BLaER1 (cell line): ENCODE measurements around the gene PI4KA.
"Not testable (repeated sequence)": the region's sequence is repeated elsewhere in the genome, so short reads cannot be mapped to it uniquely, and the experiment has no call there.

Source experiments
- H3K27ac ChIP-seq: shearing (Covaris generic); formaldehyde crosslinking; 2 replicates; pipeline ENCODE4 v1.8.1; 2022
- H3K27me3 ChIP-seq: shearing (Covaris generic); formaldehyde crosslinking; 2 replicates; pipeline ENCODE4 v1.8.1; 2022
- H3K36me3 ChIP-seq: shearing (Covaris generic); formaldehyde crosslinking; 2 replicates; pipeline ENCODE4 v1.8.1; 2022
- H3K4me1 ChIP-seq: shearing (Covaris generic); formaldehyde crosslinking; 2 replicates; pipeline ENCODE4 v1.8.1; 2022
- H3K4me2 ChIP-seq: shearing (Covaris generic); formaldehyde crosslinking; 2 replicates; pipeline ENCODE4 v1.8.1; 2022
- H3K4me3 ChIP-seq: shearing (Covaris generic); formaldehyde crosslinking; 2 replicates; pipeline ENCODE4 v1.8.1; 2022
- H3K9ac ChIP-seq: shearing (Covaris generic); formaldehyde crosslinking; 2 replicates; pipeline ENCODE4 v1.8.1; 2022
- H3K9me3 ChIP-seq: shearing (Covaris generic); formaldehyde crosslinking; 2 replicates; pipeline ENCODE4 v1.8.1; 2022
- H4K20me1 ChIP-seq: shearing (Covaris generic); formaldehyde crosslinking; 2 replicates; pipeline ENCODE4 v1.8.1; 2022
- Cebpa-rat ChIP-seq: shearing (Covaris generic); IDR thresholded peaks from 2 replicates; pipeline ENCODE4 v1.8.1; 2022

The PI4KA gene

DNA sequence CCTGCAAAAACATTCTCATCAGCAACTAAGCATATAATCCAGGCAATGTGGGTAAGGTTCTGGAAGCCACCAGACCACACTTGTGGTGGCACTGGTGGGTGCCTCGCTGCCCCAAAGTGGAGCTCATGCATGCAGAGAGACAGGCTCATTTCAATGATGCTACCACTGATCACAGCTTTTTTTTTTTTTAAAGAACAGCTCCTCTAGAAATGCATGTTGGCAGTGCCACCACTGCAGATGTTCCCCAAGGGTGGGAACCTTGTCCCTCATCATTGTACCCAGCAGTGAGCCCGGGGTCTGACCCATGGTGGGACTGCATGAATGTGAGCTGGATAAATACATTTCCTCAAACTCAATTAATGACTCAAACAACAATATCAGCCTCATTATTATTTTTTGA, 115.8 kb downstream of the PI4KA start:
- no peaks in the 10 kb centered on the region for H3K27me3 ChIP-seq
- H3K4me2 ChIP-seq, result no peak overlapping the region
- H3K36me3 ChIP-seq, result peaks cover 80% of the 10 kb centered on the region
- no peak overlapping the region for H3K4me3 ChIP-seq
- H3K4me1 ChIP-seq, result peaks cover 10% of the 10 kb centered on the region
- no peaks in the 10 kb centered on the region for H3K9me3 ChIP-seq
- TF ChIP-seq Cebpa-rat, result no peak
- H3K27ac ChIP-seq, result no peak overlapping the region
- no peaks in the 10 kb centered on the region for H4K20me1 ChIP-seq
- H3K9ac ChIP-seq, result no peak overlapping the region

GRCh38 chr22:20741634-20742581, 116.7 kb downstream of the PI4KA start:
- no peak overlapping the region for H3K27ac ChIP-seq
- H3K4me2 ChIP-seq, result no peak overlapping the region
- no peak overlapping the region for H3K9ac ChIP-seq
- H3K4me1 ChIP-seq, result peaks cover 15% of the 10 kb centered on the region
- no peaks in the 10 kb centered on the region for H3K27me3 ChIP-seq
- no peaks in the 10 kb centered on the region for H3K9me3 ChIP-seq
- peaks cover 73% of the 10 kb centered on the region for H3K36me3 ChIP-seq
- no peaks in the 10 kb centered on the region for H4K20me1 ChIP-seq
- no peak overlapping the region for H3K4me3 ChIP-seq
- no peak for TF ChIP-seq Cebpa-rat

DNA sequence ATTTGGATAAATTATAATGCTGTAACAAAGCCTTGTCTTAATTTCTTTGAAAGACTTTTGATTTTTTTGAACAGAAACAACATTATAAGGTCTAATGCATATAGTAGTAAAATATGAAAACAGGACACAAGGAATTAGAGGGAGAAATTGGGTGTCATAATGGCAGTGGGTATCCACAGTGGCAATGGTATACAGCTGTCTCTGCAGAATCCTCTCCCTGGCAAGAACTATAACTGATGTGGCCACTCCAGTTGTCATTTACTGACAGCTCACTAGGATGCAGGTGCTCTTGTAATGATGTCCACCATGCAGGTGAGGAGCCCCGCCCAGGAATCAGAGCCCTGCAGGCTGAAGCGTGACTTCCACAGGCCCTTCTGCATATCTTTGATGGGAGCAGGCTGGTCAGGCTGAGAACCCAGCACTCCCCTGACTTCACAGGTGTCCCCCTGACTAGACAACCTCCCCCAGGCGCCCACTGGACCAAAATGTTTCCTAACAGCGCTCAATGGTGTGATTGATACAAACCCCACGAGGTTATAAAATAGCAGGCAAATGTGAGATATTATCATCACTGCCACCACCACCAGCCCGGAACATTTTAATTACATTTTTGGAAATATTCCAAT, 117.5 kb downstream of the PI4KA start:
- H3K4me3 ChIP-seq, result no peak overlapping the region
- H3K27ac ChIP-seq, result no peak overlapping the region
- no peak for TF ChIP-seq Cebpa-rat
- H3K4me1 ChIP-seq, result peaks cover 21% of the 10 kb centered on the region
- no peak overlapping the region for H3K9ac ChIP-seq
- H3K27me3 ChIP-seq, result no peaks in the 10 kb centered on the region
- no peaks in the 10 kb centered on the region for H4K20me1 ChIP-seq
- H3K4me2 ChIP-seq, result no peak overlapping the region
- peaks cover 72% of the 10 kb centered on the region for H3K36me3 ChIP-seq
- no peaks in the 10 kb centered on the region for H3K9me3 ChIP-seq

DNA sequence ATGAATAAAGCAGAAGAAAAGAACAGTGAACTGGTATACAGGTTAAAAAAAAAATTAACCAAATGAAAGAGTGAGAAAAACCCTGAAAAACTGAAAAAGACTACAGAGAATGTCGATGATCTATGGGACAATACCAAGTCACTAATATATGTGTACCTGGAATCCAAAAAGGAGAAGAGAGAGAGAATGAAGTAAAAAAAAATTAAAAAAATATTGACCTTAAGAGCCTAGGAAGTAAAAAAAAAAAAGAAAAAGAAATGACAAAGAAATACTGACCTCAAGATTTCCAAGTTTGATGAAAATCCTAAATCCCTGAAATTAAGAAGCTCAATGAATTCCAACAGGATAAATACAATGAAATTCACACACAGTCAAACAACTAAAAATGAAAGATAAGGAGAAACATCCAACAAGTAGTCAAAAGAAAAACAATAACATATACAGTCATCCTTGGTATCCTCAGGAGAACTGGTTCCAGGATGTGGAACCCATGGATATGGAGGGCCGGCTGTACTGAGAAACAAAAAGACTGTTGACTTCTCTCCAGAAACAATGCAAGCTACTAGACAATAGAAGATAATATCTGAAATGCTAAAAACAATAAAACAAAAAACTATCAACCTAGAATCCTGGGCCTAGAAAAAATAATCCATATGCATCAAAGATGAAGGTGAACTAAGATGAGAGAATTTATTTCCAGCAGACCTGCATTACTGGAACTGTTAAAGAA, 118.2 kb downstream of the PI4KA start:
- Histone ChIP-seq H3K4me3 (no peak overlapping the region), H4K20me1 (no peaks in the 10 kb centered on the region), H3K9ac (no peak overlapping the region), H3K9me3 (no peaks in the 10 kb centered on the region), H3K4me2 (no peak overlapping the region), H3K27me3 (no peaks in the 10 kb centered on the region), H3K27ac (no peak overlapping the region), H3K36me3 (peaks cover 74% of the 10 kb centered on the region), H3K4me1 (peaks cover 21% of the 10 kb centered on the region)
- no peak for TF ChIP-seq Cebpa-rat

DNA sequence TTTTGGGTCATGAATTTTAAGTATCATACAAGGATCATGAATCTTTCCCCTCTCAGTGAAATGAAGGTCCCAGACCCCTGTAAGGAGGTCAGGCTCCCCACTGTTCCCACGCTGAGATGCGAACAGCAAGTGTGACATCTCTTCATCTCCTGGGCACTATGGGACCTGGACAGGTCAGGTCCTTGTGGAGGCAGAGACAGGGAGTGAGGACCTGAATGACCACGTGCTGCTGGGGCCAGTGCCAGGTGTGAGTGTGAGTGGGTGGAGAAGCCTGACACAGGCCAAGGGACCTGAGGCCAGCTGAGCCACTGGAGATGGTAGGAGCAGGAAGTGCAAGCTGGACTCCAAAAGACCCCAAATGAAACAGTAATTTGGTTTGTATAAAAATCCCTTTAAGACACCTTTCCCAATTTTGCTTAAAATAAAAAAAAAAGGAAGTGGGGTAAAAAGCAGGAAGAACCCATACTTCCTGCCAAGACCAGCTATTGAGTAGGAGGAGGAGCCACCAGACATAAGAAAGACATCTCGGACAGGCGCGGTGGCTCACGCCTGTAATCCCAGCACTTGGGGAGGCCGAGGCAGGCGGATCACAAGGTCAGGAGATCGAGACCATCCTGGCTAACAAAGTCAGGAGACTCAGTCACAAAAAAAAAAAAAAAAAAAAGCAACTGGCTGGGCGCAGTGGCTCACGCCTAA, 120.1 kb downstream of the PI4KA start:
- no peak for TF ChIP-seq Cebpa-rat
- Histone ChIP-seq H3K9me3 (no peaks in the 10 kb centered on the region), H3K27me3 (no peaks in the 10 kb centered on the region), H3K4me1 (peaks cover 21% of the 10 kb centered on the region), H3K36me3 (peaks cover 56% of the 10 kb centered on the region), H3K9ac (no peak overlapping the region), H3K4me3 (no peak overlapping the region), H4K20me1 (no peaks in the 10 kb centered on the region), H3K27ac (peak overlapping the region; percentile 51; the same call in 1 of the 2 replicates), H3K4me2 (peak overlapping the region; percentile 51)

GRCh38 chr22:20736891-20737290, 121.7 kb downstream of the PI4KA start:
- Histone ChIP-seq H3K36me3 (peaks cover 49% of the 10 kb centered on the region), H3K4me1 (peaks cover 21% of the 10 kb centered on the region), H3K4me2 (peak overlapping the region; percentile 17; the same call in 1 of the 2 replicates)
- not testable (repeated sequence) for H3K27me3 ChIP-seq, H3K4me3 ChIP-seq, H3K9ac ChIP-seq, H4K20me1 ChIP-seq, H3K27ac ChIP-seq, H3K9me3 ChIP-seq

DNA sequence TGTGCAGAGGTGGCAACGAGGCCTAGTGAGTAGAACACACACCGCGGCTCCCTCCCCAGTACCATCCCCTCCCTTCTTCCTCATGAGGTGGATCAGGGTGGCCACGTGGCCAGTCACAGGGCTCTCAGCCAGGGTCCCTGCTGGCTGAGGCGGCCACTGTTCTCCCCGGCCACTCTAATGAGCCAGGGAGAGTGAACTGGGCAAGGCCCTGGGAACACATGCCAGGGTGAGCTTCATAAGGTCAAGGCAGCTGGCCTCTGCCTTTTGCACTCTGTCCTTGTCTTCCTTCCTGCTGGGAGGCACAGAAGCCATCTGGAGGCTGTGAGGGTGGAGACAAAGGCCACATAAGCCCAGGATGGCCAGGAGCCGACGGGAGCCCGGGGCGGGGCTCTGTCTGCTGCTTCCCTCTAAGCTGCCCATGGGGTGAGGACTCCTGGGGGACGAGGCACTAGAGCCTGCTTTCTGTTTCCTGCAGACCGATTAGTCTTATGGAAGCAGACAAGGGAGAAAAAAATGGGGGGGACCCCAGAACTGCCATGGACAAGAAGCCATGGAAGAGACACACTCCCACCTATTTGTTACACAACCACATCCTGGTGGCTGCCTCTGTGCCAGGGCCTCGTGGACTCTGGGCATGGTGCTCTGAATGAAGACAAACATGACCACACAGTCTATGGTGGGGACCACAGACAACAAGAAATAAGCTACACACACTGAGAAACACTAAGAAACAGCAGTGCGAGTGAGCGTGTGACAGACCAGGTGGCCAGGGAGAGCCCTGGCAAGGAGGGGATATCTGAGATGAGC, 123.1 kb downstream of the PI4KA start:
- H3K4me1 ChIP-seq, result peaks cover 21% of the 10 kb centered on the region
- not testable (repeated sequence) for H3K9ac ChIP-seq, H3K27ac ChIP-seq, H4K20me1 ChIP-seq, H3K9me3 ChIP-seq, H3K4me2 ChIP-seq, H3K4me3 ChIP-seq, H3K27me3 ChIP-seq
- peaks cover 46% of the 10 kb centered on the region for H3K36me3 ChIP-seq

- H3K4me2 ChIP-seq, H3K9me3 ChIP-seq, H4K20me1 ChIP-seq, H3K27ac ChIP-seq, H3K27me3 ChIP-seq, H3K9ac ChIP-seq, H3K4me3 ChIP-seq: not testable (repeated sequence)
- peaks cover 11% of the 10 kb centered on the region; the same call in 1 of the 2 replicates for H3K4me1 ChIP-seq
- peaks cover 61% of the 10 kb centered on the region for H3K36me3 ChIP-seq
Measured at GRCh38 chr22:20732431-20732830, 126.2 kb downstream of the PI4KA start.

DNA sequence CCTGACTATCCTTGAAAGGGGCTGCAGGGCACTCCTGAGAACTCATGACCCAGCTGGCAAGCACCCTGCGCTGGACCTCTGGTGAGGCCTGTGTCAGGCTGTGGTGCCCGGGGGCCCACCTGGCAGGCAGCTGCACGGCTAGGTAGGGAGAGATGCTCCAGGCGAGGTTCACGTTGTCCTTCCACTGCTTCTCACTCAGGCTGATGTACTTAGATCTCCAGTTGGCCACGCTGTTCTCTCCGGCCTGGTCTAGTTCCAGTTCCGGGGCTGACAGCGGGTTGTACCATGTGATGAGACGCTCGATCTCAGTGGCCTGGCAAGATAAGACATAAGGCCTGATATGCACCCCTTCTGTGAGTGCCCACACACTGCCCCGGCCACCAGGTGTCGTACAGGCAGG, 129.4 kb downstream of the PI4KA start:
- H3K4me1 ChIP-seq, result no peaks in the 10 kb centered on the region
- no peak overlapping the region for H3K9ac ChIP-seq
- no peaks in the 10 kb centered on the region for H3K9me3 ChIP-seq
- H3K27me3 ChIP-seq, result no peaks in the 10 kb centered on the region
- no peaks in the 10 kb centered on the region for H4K20me1 ChIP-seq
- no peak overlapping the region for H3K27ac ChIP-seq
- H3K36me3 ChIP-seq, result peaks cover 79% of the 10 kb centered on the region
- H3K4me2 ChIP-seq, result no peak overlapping the region
- no peak for TF ChIP-seq Cebpa-rat
- no peak overlapping the region for H3K4me3 ChIP-seq
